ENCODE results near the gene SPX.

Gene SPX

DNA sequence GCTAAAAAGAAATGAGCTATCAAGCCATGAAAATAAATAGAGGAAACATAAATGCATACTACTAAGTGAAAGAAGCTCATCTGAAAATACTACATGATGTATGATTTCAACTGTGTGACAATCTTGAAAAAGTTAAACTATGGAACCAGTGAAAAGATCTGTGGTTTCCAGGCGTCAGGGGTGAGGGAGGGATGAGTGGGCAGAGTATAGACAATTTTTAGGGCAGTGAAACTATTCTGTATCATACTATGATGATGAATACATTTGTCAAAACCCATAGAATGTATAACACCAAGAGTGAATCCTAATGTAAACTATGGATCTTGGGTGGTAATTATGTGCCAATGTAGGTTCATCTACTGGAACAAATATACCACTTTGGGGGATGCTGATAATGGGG, 21.3 kb downstream of the SPX start:
- DNase-seq (ENCODE audit: low read depth): no peak
- no peak overlapping the region for H3K4me3 ChIP-seq (ENCODE audit: low read length)
- no peak for TF ChIP-seq CTCF (IDR thresholded peaks at IDR 0.05; ENCODE audit: insufficient read depth, low read depth, low read length, missing control alignments)

DNA sequence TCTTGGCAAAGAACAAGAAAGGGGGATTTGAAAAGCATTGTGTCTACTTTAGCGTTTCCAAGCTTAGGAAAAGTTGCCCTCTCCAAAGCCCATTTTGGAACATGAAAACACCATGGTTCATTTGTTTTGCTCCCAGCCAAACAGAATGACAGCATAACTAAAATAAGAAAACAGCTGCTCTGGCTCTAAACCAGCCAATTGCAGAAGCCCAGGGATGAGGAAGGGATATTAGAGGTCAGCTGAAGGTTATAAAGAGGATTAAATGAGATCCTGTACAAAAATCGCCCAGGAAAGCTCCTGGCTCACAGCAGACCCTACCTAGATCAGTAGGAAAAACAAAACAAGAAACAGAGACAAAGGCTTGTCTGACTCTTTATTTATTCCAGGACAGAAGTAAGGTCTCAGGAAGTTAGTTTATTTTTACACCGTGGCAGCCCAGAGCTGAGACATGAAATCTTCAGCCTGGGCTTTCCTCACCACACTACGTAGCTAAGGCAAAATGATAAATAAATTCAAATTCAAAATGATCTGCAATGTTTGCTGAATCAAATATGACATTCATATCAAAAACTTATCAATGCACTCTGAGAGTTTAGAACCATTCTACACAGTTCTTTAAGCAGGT, 25.9 kb downstream of the SPX start:
- H3K4me3 ChIP-seq (ENCODE audit: low read length): no peak overlapping the region
- DNase-seq (ENCODE audit: low read depth): no peak
- no peak for TF ChIP-seq CTCF (IDR thresholded peaks at IDR 0.05; ENCODE audit: insufficient read depth, low read depth, low read length, missing control alignments)

- no peak for TF ChIP-seq CTCF (IDR thresholded peaks at IDR 0.05; ENCODE audit: insufficient read depth, low read depth, low read length, missing control alignments)
- DNase-seq (ENCODE audit: low read depth): no peak
- H3K4me3 ChIP-seq (ENCODE audit: low read length): no peak overlapping the region
These were observed 26.7 kb downstream of the SPX start for GRCh38 chr12:21552635-21553328.

DNA sequence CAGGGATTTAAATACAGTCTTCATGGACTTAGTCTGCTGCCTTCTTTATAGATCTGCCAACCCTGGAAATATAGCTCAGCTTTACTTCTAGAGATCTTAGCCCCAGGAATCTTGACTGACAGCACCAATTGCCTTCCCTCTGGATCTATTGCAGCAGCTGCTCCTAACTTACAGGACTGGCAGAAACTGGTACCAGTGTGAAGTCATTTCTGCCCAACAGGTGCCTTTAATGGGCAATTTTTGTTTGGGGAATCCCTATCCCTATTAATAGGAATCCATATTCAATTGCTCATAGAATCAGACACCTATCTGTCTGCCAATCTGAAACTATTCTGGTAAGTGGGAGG, 27.2 kb downstream of the SPX start:
- no peak for DNase-seq (ENCODE audit: low read depth)
- no peak for TF ChIP-seq CTCF (IDR thresholded peaks at IDR 0.05; ENCODE audit: insufficient read depth, low read depth, low read length, missing control alignments)
- H3K4me3 ChIP-seq (ENCODE audit: low read length): no peak overlapping the region

DNA sequence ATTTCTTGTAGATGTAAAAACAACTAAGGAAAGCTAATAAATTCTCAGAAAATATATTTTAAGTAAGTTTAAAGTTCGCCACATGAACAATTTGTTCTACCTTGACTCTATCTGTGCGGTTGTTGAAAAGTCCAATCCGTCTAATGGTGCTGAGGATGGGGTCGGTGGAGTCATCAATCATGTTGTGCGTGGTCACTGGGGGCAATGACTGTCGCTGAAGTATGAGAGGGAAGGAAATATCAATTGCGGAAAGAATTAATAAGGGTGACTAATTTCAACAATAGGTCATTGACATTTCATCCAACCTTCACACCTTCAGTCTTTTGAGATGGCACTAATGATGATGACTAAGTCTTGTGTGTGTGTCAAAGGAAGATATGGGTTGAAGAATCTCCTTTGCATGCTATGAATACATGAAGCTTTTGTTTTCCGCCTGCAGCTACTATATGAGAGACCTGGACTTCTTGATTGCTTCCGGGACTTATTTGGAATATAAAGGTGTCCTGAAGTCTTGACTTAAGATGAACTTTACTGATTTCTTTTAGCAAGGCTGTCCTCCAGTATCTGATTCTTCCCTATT, 32.1 kb downstream of the SPX start:
- no peak overlapping the region for H3K4me3 ChIP-seq (ENCODE audit: low read length)
- TF ChIP-seq CTCF (IDR thresholded peaks at IDR 0.05; ENCODE audit: insufficient read depth, low read depth, low read length, missing control alignments): no peak
- DNase-seq (ENCODE audit: low read depth): no peak

DNA sequence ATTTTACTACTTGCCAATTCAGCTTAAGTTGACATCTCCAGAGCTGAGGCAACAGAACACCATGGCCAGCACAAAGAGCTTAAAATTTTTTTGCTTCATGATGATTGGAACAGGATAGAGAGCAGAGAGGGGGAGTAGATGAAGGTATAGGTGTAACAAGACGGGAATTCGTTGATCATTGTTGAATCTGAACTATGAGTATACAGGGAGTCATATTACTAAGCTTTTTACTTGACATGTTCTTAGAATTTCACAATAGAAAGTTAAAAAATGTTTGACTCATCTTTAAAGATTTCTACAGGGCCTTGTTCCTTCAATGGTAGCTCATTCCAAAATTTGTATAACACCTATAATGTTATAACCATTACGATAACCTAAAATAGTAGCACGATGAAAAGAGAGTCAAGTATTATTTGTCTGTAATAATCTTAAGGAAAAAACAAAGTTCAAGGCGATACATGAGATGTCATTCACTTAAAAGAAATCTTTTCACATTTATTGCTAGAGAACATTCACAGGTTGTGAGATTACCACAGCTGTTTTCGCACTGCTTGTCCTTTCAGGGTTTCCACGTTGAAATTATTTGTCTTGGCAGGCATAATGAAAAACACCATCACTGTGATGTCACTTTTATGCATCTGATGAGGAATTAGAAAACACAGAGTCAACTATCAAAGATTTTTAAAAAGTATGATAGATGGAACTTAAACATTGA, 33.9 kb downstream of the SPX start:
- no peak overlapping the region for H3K4me3 ChIP-seq (ENCODE audit: low read length)
- DNase-seq (ENCODE audit: low read depth): peak; percentile 90
- no peak for TF ChIP-seq CTCF (IDR thresholded peaks at IDR 0.05; ENCODE audit: insufficient read depth, low read depth, low read length, missing control alignments)
